H9 (cell line): ENCODE results near the gene COMT. TPM values are rescaled to one million over a fixed set of nuclear protein-coding genes. Genes with fewer than 3 reads are reported as not detected.
A peak's percentile ranks its signal among the peaks of the same experiment; 100 is the strongest.

Source experiments
- DNase-seq: peaks from one replicate; pipeline ENCODE4 v3.0.0-alpha.2; 2017
- H2AFZ ChIP-seq: one replicate; pipeline ENCODE4 v1.6.1; 2013; ENCODE audit warnings: mild to moderate bottlenecking, low read length, control low read depth, moderate library complexity
- H2AK5ac ChIP-seq: 2 replicates; pipeline ENCODE4 v1.6.1; 2013; ENCODE audit warnings: low read length, control low read depth, mixed read lengths; ENCODE audit not compliant: insufficient read length
- H2BK120ac ChIP-seq: one replicate; pipeline ENCODE4 v1.6.1; 2013; ENCODE audit warnings: low read depth, mild to moderate bottlenecking, low read length, control low read depth, inconsistent platforms; ENCODE audit not compliant: poor library complexity, severe bottlenecking
- H2BK12ac ChIP-seq: 2 replicates; pipeline ENCODE4 v1.6.1; 2013; ENCODE audit warnings: low read length, control low read depth, mixed read lengths, low read depth; ENCODE audit not compliant: insufficient read length
- H2BK15ac ChIP-seq: 2 replicates; pipeline ENCODE4 v1.6.1; 2013; ENCODE audit warnings: low read depth, low read length, control low read depth
- H2BK20ac ChIP-seq: one replicate; pipeline ENCODE4 v1.6.1; 2013; ENCODE audit warnings: low read depth, mild to moderate bottlenecking, low read length, control low read depth, inconsistent platforms; ENCODE audit not compliant: poor library complexity, severe bottlenecking
- H2BK5ac ChIP-seq: 2 replicates; pipeline ENCODE4 v1.6.1; 2013; ENCODE audit warnings: low read length, control low read depth, mixed read lengths; ENCODE audit not compliant: insufficient read length
- H3K14ac ChIP-seq: 2 replicates; pipeline ENCODE4 v1.6.1; 2013; ENCODE audit warnings: low read length, control low read depth; ENCODE audit not compliant: insufficient read depth
- H3K18ac ChIP-seq: 2 replicates; pipeline ENCODE4 v1.6.1; 2013; ENCODE audit warnings: low read depth, mild to moderate bottlenecking, mixed read lengths, low read length, control low read depth; ENCODE audit not compliant: insufficient read length
- H3K23ac ChIP-seq: 2 replicates; pipeline ENCODE4 v1.6.1; 2013; ENCODE audit warnings: low read length, control low read depth, mixed read lengths, low read depth; ENCODE audit not compliant: insufficient read length
- H3K23me2 ChIP-seq: 2 replicates; pipeline ENCODE4 v1.6.1; 2013; ENCODE audit warnings: low read depth, mild to moderate bottlenecking, mixed read lengths, low read length, control low read depth; ENCODE audit not compliant: insufficient read length, poor library complexity, severe bottlenecking
- H3K27ac ChIP-seq: 2 replicates; pipeline ENCODE4 v1.5.1; 2013; ENCODE audit warnings: low read length, control low read depth, mixed read lengths, low read depth; ENCODE audit not compliant: insufficient read length
- H3K27me3 ChIP-seq: 2 replicates; pipeline ENCODE4 v1.6.1; 2013; ENCODE audit warnings: low read length, control low read depth, inconsistent platforms; ENCODE audit not compliant: insufficient read depth
- H3K4ac ChIP-seq: 2 replicates; pipeline ENCODE4 v1.6.1; 2013; ENCODE audit warnings: low read depth, mild to moderate bottlenecking, control low read depth, inconsistent platforms, low read length, moderate library complexity
- H3K4me1 ChIP-seq: 2 replicates; pipeline ENCODE4 v1.6.1; 2013; ENCODE audit warnings: low read length, control low read depth, inconsistent platforms; ENCODE audit not compliant: insufficient read depth
- H3K4me2 ChIP-seq: 2 replicates; pipeline ENCODE4 v1.6.1; 2013; ENCODE audit warnings: low read length, control low read depth, mixed read lengths; ENCODE audit not compliant: insufficient read length, insufficient read depth
- H3K56ac ChIP-seq: 2 replicates; pipeline ENCODE4 v1.6.1; 2013; ENCODE audit warnings: low read depth, mild to moderate bottlenecking, mixed read lengths, low read length, control low read depth; ENCODE audit not compliant: insufficient read length
- H3K79me1 ChIP-seq: 2 replicates; pipeline ENCODE4 v1.6.1; 2013; ENCODE audit warnings: low read depth, mild to moderate bottlenecking, moderate library complexity, low read length, control low read depth, inconsistent platforms; ENCODE audit not compliant: insufficient read depth, poor library complexity, severe bottlenecking
- H3K79me2 ChIP-seq: 2 replicates; pipeline ENCODE4 v1.6.1; 2013; ENCODE audit warnings: low read length, control low read depth, inconsistent platforms; ENCODE audit not compliant: insufficient read depth
- H3K9ac ChIP-seq: 2 replicates; pipeline ENCODE4 v1.6.1; 2013; ENCODE audit warnings: low read length, control low read depth, mixed read lengths; ENCODE audit not compliant: insufficient read length; ENCODE audit errors: extremely low read depth
- H3K9me3 ChIP-seq: one replicate; pipeline ENCODE4 v1.6.1; 2013; ENCODE audit warnings: low read depth, low read length, inconsistent platforms; ENCODE audit not compliant: control insufficient read depth
- H3T11ph ChIP-seq: one replicate; pipeline ENCODE4 v1.6.1; 2013; ENCODE audit warnings: mild to moderate bottlenecking, low read length, control low read depth, inconsistent platforms
- H4K20me1 ChIP-seq: one replicate; pipeline ENCODE4 v1.6.1; 2013; ENCODE audit not compliant: control insufficient read depth, insufficient read length, insufficient read depth
- H4K5ac ChIP-seq: 2 replicates; pipeline ENCODE4 v1.6.1; 2013; ENCODE audit warnings: low read depth, mild to moderate bottlenecking, mixed read lengths, low read length, control low read depth; ENCODE audit not compliant: insufficient read length
- H4K8ac ChIP-seq: replicated peaks from 2 replicates; pipeline ENCODE4 v1.6.1; 2013; ENCODE audit warnings: low read length, control low read depth, mixed read lengths, low read depth; ENCODE audit not compliant: insufficient read length
- H4K91ac ChIP-seq: 2 replicates; pipeline ENCODE4 v1.6.1; 2013; ENCODE audit warnings: low read depth, mild to moderate bottlenecking, moderate library complexity, mixed read lengths, low read length, control low read depth; ENCODE audit not compliant: insufficient read length
- H3K27ac Mint-ChIP-seq, 3 experiments: 2 replicates in 2 of 3; 3 replicates in 1 of 3; pipeline ENCODE4 v1.8.0; 2020 to 2021; ENCODE audit warnings: mixed read lengths in 3 of 3, mild to moderate bottlenecking in 1 of 3, moderate library complexity in 1 of 3
- H3K27me3 Mint-ChIP-seq: 2 replicates; pipeline ENCODE4 v1.8.0; 2021; ENCODE audit warnings: low read depth, mild to moderate bottlenecking, moderate library complexity, mixed read lengths
- H3K36me3 Mint-ChIP-seq, 3 experiments: 2 replicates in 2 of 3; 3 replicates in 1 of 3; pipeline ENCODE4 v1.8.0; 2020 to 2021; ENCODE audit warnings: low read depth in 3 of 3, mixed read lengths in 3 of 3; ENCODE audit not compliant: insufficient read depth in 1 of 3
- H3K4me1 Mint-ChIP-seq, 2 experiments: 2 replicates each; pipeline ENCODE4 v1.8.0; 2020; ENCODE audit warnings: mixed read lengths in 2 of 2
- H3K4me3 Mint-ChIP-seq, 2 experiments: 2 replicates in 1 of 2; 3 replicates in 1 of 2; pipeline ENCODE4 v1.8.0; 2020 to 2021; ENCODE audit warnings: mild to moderate bottlenecking in 2 of 2, mixed read lengths in 2 of 2, moderate library complexity in 1 of 2
- H3K9me3 Mint-ChIP-seq, 2 experiments: 2 replicates in 1 of 2; 3 replicates in 1 of 2; pipeline ENCODE4 v1.8.0; 2020; ENCODE audit warnings: mild to moderate bottlenecking in 2 of 2, mixed read lengths in 2 of 2, moderate library complexity in 1 of 2
- WGBS: extraction: QIAGEN DNeasy Blood & Tissue Kit; methylation state at CpG from one replicate; pipeline ENCODE4 v1.1.7; 2013; ENCODE audit warnings: missing lambda C conversion rate, low lambda C conversion rate, mixed read lengths; ENCODE audit not compliant: insufficient read length; ENCODE audit errors: extremely low coverage; 5-methylcytosine and 5-hydroxymethylcytosine counted together
- total RNA-seq: library from RNA; stranded (reverse); gene quantifications from 2 replicates; pipeline ENCODE4 v1.2.1, GENCODE V29; 2021
- TF ChIP-seq, protein P1 (sequence below): fragments of 200-600 bp; sonication (generic); conservative IDR thresholded peaks from 3 replicates; pipeline ENCODE4 v1.8.0; 2021; ENCODE audit warnings: antibody characterized with exemption, mild to moderate bottlenecking

COMT gene
- total RNA-seq, 1 experiment from 2014 or later = 42.2 TPM

DNA sequence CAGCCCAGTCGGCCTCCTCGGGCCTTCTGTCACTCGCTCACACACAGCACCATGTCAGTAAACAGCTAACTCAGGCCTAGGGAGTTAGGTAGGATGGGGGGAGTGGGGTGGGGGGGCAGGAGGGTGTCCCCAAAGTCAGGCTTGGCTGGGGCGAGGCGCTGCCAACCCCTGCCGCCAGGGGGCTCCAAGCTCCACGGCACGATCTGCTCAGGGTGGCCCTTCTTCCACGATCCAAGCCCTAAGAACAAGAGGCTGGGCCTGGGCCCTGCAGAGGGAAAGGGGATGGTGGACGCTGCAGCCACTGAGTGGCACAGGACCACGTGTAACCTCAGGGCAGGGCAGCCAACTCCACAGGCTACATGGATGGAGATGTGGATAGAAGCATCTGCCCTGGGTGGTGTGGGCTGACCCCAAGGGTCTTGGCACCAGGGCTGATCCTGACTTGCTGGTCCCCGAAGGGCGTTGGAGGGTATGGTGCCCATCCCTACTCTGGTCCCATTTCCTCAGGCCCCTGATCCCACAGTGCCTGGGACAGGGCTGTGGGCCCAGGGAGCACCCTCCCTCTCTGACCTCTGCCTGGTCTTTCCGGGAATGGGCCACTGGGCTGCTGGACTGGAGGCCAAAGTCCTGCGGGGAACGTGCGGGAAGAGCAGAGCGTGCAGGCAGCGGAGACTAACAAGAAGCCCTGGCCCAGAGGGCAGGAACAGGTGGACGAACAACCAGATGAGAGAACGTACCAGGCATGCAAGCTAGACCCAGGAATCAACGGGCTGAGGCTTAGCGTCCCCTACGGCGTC lies 29.1 kb downstream of the COMT start:
- no peak overlapping the region for H3K9ac ChIP-seq
- H2BK120ac ChIP-seq = no peak overlapping the region
- peak overlapping the region in 1 of 2 experiments; percentile 55; a peak in 1 of 5 replicates for H3K4me3 Mint-ChIP-seq
- H3K4me1 Mint-ChIP-seq = peaks cover 17 to 18% of the 10 kb centered on the region in 2 experiments
- peak; percentile 71 for DNase-seq
- no peak overlapping the region for H3K18ac ChIP-seq
- H3K27me3 ChIP-seq = no peaks in the 10 kb centered on the region
- H3K4me1 ChIP-seq = no peaks in the 10 kb centered on the region; the same call in 1 of the 2 replicates
- no peak overlapping the region for H2BK20ac ChIP-seq
- peak overlapping the region in 2 of 3 experiments; percentile 65 to 87; a peak in 3 of 7 replicates for H3K27ac Mint-ChIP-seq
- H4K5ac ChIP-seq = no peak overlapping the region
- no peaks in the 10 kb centered on the region for H4K20me1 ChIP-seq
- H3K4me2 ChIP-seq = no peak overlapping the region
- H2BK5ac ChIP-seq = no peak overlapping the region
- no peak overlapping the region for H3T11ph ChIP-seq
- H4K91ac ChIP-seq = no peak overlapping the region
- no peak overlapping the region for H3K4ac ChIP-seq
- no peak overlapping the region for H3K23ac ChIP-seq
- no peaks in the 10 kb centered on the region for H3K79me1 ChIP-seq
- no peak overlapping the region for H3K56ac ChIP-seq
- no peak overlapping the region for H2BK15ac ChIP-seq
- H3K14ac ChIP-seq = no peak overlapping the region
- no CpG with 5 or more reads among the region's 25 CpGs for WGBS
- no peak overlapping the region for H4K8ac ChIP-seq
- H3K9me3 ChIP-seq = no peaks in the 10 kb centered on the region
- no peak overlapping the region for H3K27ac ChIP-seq
- H3K23me2 ChIP-seq = no peaks in the 10 kb centered on the region
- H2BK12ac ChIP-seq = no peak overlapping the region
- H3K9me3 Mint-ChIP-seq = no peaks in the 10 kb centered on the region; a peak in 1 of 5 replicates
- no peak overlapping the region for H2AK5ac ChIP-seq
- H2AFZ ChIP-seq = no peak overlapping the region
- no peaks in the 10 kb centered on the region for H3K79me2 ChIP-seq
- no peaks in the 10 kb centered on the region for H3K27me3 Mint-ChIP-seq
- TF ChIP-seq, protein P1, sequence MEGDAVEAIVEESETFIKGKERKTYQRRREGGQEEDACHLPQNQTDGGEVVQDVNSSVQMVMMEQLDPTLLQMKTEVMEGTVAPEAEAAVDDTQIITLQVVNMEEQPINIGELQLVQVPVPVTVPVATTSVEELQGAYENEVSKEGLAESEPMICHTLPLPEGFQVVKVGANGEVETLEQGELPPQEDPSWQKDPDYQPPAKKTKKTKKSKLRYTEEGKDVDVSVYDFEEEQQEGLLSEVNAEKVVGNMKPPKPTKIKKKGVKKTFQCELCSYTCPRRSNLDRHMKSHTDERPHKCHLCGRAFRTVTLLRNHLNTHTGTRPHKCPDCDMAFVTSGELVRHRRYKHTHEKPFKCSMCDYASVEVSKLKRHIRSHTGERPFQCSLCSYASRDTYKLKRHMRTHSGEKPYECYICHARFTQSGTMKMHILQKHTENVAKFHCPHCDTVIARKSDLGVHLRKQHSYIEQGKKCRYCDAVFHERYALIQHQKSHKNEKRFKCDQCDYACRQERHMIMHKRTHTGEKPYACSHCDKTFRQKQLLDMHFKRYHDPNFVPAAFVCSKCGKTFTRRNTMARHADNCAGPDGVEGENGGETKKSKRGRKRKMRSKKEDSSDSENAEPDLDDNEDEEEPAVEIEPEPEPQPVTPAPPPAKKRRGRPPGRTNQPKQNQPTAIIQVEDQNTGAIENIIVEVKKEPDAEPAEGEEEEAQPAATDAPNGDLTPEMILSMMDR = peak; percentile 99
- peaks cover 7 to 41% (median 39%) of the 10 kb centered on the region in 3 experiments for H3K36me3 Mint-ChIP-seq
